Neural cell (in vitro differentiated cells): ENCODE measurements around the gene GRAP2.

Experiments
- EZH2 ChIP-seq: fragments of 200-600, 300-800 bp; shearing (Covaris generic), sonication (generic); IDR thresholded peaks from 2 replicates; pipeline ENCODE4 v1.6.1; 2014; ENCODE audit warnings: antibody characterized with exemption, low read length, borderline replicate concordance, mild to moderate bottlenecking; ENCODE audit not compliant: insufficient read depth, poor library complexity, severe bottlenecking
- POLR2AphosphoS5 ChIP-seq: IDR thresholded peaks from 2 replicates; pipeline ENCODE4 v1.6.1; 2012
- RAD21 ChIP-seq: fragments of 450-650 bp; conservative IDR thresholded peaks from 2 replicates; pipeline ENCODE4 v1.6.1; 2014; ENCODE audit warnings: antibody characterized with exemption, mild to moderate bottlenecking, moderate library complexity
- REST ChIP-seq: IDR thresholded peaks from 2 replicates; pipeline ENCODE4 v1.6.1; 2012; ENCODE audit warnings: borderline replicate concordance
- TAF1 ChIP-seq: IDR thresholded peaks from 2 replicates; pipeline ENCODE4 v1.6.1; 2012; ENCODE audit warnings: low read depth
- TF ChIP-seq, protein P1 (sequence below): fragments of 450-650 bp; IDR thresholded peaks from 2 replicates; pipeline ENCODE4 v1.5.1; 2014; ENCODE audit warnings: antibody characterized with exemption, mild to moderate bottlenecking, moderate library complexity; ENCODE audit not compliant: poor library complexity, severe bottlenecking

DNA sequence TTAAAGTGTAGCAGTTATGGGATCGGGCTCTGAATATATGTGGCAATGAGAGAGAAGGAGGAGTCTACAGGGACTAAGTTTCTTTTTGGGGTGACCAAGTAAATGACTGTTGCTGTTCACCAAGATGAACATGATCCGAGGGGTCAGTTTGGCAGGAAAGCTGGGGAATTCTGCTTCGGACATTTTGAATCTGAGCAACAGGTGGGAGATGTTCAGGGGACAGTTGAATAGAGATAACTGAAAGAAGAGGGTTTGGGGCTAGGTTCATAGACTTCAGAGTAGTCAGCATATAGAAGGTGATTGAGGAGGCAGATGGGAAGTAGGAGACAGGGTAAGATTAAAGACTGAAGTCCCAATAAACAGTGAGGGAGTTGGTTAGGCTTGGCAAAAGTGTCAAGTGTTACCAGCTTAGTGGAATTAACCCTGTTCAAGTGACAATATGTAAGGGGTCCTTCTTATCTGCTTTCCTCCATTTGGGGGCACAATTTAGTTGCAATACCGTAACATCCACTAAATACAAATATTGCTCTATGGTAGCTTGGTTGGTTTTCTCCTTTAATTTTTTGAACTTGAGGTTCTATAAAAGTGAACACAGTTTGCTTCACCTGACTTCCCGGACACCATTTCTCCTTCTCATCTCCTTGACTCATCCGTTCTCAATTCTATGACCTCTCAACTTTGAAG, 4.4 kb upstream of the GRAP2 start:
- TF ChIP-seq POLR2AphosphoS5 = no peak
- no peak for TF ChIP-seq REST
- TF ChIP-seq, protein P1, sequence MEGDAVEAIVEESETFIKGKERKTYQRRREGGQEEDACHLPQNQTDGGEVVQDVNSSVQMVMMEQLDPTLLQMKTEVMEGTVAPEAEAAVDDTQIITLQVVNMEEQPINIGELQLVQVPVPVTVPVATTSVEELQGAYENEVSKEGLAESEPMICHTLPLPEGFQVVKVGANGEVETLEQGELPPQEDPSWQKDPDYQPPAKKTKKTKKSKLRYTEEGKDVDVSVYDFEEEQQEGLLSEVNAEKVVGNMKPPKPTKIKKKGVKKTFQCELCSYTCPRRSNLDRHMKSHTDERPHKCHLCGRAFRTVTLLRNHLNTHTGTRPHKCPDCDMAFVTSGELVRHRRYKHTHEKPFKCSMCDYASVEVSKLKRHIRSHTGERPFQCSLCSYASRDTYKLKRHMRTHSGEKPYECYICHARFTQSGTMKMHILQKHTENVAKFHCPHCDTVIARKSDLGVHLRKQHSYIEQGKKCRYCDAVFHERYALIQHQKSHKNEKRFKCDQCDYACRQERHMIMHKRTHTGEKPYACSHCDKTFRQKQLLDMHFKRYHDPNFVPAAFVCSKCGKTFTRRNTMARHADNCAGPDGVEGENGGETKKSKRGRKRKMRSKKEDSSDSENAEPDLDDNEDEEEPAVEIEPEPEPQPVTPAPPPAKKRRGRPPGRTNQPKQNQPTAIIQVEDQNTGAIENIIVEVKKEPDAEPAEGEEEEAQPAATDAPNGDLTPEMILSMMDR = no peak
- no peak for TF ChIP-seq EZH2
- TF ChIP-seq TAF1 = no peak
- no peak for TF ChIP-seq RAD21
